ENCODE results near the gene GLMP.

The GLMP gene

GRCh38 chr1:156286061-156286460 lies 9.4 kb downstream of the GLMP start:
- DNase-seq (ENCODE audit: low read depth) = no peak

DNA sequence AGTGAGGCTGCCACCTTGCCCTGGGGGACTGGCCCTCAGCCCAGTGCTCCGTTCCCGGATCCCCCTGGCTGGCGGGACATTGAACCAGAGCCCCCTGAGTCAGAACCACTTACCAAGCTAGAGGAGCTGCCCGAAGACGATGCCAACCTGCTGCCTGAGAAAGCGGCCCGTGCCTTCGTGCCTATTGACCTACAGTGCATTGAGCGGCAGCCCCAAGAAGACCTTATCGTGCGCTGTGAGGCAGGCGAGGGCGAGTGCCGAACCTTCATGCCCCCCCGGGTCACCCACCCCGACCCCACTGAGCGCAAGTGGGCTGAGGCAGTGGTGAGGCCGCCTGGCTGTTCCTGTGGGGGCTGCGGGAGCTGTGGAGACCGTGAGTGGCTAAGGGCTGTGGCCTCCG lies 10.0 kb downstream of the GLMP start:
- no peak for DNase-seq (ENCODE audit: low read depth)

- DNase-seq (ENCODE audit: low read depth) = no peak
Measured at GRCh38 chr1:156284757-156285156, 10.7 kb downstream of the GLMP start.

GRCh38 chr1:156284112-156284511 lies 11.4 kb downstream of the GLMP start, which contains the start of gene TMEM79:
TMEM79 (plus strand) TSS chr1:156284325; CDS start chr1:156285227, 902 bp downstream.
- no peak for DNase-seq (ENCODE audit: low read depth)

DNA sequence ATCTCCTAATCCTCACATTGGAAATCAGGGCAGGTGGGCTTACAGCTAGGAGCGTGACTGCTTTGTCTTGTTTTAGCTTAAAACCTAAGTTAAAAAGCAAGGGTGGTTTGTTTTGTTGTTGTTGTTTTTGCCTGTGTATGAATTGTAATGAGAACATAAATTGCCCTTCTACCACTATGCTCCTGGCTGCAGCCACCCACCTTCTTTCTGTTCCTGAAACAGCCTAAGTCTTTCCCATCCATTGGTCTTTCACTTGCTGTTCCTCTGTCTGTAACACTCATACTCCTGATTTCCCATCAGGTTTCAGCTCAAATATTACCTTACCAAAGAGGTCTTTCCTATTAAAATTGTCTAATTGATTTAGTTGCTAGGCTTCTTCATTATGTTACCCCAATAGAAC lies 12.0 kb downstream of the GLMP start:
- no peak for DNase-seq (ENCODE audit: low read depth)

GRCh38 chr1:156282479-156283222 lies 12.8 kb downstream of the GLMP start, which contains the start of gene SMG5:
SMG5 (minus strand) TSS chr1:156282825; CDS start chr1:156282680, 145 bp downstream.
- DNase-seq (ENCODE audit: low read depth) = peak; percentile 99

GRCh38 chr1:156281693-156282478 lies 13.6 kb downstream of the GLMP start:
- no peak for DNase-seq (ENCODE audit: low read depth)

GRCh38 chr1:156281281-156281680 lies 14.2 kb downstream of the GLMP start:
- peak; percentile 31 for DNase-seq (ENCODE audit: low read depth)

DNA sequence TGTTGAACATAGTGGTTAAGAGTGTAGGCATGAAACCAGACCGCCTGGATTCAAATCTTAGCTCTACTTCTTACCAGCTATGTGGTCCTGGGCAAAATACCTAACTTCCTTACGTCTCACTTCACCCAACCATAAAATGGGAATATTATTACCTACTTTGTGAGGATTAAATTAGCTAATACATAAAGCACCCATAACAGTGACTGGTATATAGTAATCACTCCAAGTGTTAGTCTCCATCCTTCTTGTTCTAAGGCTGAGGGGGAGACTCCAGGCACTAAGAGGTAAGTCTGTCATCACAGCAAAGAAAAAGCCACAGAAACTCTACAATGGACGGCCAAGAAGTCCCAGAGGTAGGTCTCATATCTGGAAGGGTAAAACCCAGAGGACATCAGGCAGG lies 15.6 kb downstream of the GLMP start:
- DNase-seq (ENCODE audit: low read depth) = no peak

GRCh38 chr1:156276966-156277381 lies 18.5 kb downstream of the GLMP start:
- DNase-seq (ENCODE audit: low read depth) = peak; percentile 80

GRCh38 chr1:156276532-156276931 lies 18.9 kb downstream of the GLMP start:
- DNase-seq (ENCODE audit: low read depth) = peak; percentile 82

GRCh38 chr1:156270314-156270713 lies 25.2 kb downstream of the GLMP start:
- no peak for DNase-seq (ENCODE audit: low read depth)

- peak; percentile 85 for DNase-seq (ENCODE audit: low read depth)
Measured at GRCh38 chr1:156268336-156268735, 27.1 kb downstream of the GLMP start.

DNA sequence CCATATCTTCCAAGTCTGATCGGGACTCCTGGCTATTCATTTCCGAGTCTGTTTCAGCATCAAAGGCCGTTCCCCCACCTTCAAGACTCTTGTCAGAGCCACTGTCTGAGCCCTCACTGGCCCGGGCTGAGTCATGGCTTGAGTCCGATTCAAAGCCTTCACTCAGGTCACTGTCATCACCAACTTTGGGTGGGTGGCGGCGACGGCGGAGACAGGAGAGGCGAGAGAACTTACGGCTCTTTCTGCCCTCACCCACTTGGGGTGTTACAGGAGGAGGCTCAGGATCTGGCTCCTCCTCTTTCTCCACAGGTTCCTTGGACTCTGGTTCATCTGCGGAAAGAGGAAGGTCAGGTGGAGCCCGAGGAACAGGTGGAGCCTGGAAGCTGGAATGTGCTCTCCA lies 29.4 kb downstream of the GLMP start:
- no peak for DNase-seq (ENCODE audit: low read depth)

DNA sequence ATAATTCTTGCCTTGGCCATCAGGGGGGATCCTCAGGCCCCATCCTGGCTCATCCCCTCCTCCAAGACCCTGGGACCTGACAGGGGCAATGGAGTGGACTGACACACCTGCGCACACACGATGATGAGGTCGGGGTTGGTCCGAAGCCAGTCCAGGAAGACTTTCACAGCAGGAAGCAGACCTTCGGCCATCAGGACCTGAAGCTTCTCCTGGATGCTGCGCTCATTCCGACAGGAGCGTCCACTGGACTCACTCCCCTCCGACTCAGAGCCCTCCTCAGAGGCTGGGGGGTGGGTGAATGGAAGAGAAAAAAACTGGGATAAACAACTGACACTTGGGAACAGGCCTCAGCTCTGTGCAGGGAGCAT lies 32.2 kb downstream of the GLMP start:
- DNase-seq (ENCODE audit: low read depth) = no peak

DNA sequence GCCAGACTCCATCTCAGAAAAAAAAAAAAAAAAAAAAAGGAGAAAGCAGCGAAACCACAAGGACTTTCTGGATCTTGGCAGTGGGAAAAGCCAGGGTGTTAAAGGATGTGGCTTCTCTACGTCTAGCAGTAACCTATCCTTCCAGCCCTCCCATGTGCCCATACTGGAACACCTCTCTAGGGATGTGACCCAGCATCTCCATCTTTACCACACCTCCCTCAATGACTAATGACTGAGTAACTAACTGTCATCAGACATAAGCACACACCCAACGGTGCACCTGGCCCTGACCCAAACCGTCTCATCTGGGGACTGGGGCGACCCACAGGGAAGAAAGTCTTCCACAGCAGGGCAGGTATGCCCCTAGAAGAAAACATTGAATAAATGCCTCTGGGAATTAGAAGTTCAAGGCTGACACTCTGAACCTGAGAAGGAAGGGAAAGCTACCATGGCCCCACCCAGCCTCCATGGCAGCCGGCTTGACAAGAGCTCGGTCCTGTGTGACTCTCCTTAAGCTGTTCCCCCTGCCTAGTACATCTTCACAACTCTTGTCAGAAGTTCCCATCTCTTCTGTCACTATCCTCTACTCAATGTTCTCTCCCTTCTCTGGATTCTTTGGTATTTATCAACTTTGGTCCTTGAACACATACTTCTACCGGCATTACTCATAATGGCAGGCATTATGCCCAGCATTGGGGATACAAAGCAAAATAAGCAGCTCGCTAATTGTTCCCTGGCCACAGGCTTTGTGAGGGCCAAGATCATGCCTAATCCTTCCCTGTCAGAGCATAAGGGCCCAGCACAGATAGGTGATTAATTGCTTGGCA lies 32.8 kb downstream of the GLMP start:
- peak; percentile 45 for DNase-seq (ENCODE audit: low read depth)

GRCh38 chr1:156260896-156261295 lies 34.6 kb downstream of the GLMP start:
- no peak for DNase-seq (ENCODE audit: low read depth)

DNA sequence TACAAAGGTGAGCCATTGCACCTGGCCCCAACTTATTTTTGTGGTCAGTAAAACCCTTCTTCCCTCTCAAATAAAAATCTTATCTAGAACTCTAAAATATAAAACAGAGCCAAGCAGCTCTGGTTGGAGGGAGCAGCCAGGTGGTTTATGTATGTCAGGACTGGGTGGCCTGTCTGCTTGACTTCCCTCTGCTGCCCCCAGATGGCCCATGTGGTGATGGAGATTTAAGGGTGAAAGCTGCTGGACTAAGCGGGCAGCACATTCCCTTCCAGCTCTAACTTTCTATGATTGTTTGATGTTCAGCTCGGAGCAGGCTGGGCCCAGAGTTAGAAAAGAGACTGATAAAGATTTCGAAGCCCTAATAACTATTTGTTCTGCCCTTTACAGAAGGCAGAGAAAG lies 35.7 kb downstream of the GLMP start:
- no peak for DNase-seq (ENCODE audit: low read depth)

- no peak for DNase-seq (ENCODE audit: low read depth)
Measured at GRCh38 chr1:156258859-156259258, 36.6 kb downstream of the GLMP start.

DNA sequence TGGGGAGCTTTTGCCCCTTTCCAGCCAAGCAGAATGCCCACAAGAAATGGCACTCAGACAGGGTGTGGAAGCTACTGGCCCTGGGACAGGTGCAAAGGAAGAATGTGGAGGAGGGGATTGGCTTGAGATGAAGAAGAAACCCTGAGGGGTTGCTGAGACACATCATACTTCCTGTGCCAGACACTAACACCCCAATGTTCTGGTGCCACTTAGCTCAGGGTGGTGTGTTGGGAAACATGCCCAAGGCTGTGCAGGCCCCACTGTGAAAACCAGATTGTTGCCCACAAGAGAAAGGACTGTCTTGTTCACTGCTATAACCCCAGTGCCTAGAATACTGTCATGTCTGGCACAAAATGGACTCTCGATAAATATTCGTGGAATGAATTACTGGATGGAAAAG lies 37.8 kb downstream of the GLMP start:
- no peak for DNase-seq (ENCODE audit: low read depth)

DNA sequence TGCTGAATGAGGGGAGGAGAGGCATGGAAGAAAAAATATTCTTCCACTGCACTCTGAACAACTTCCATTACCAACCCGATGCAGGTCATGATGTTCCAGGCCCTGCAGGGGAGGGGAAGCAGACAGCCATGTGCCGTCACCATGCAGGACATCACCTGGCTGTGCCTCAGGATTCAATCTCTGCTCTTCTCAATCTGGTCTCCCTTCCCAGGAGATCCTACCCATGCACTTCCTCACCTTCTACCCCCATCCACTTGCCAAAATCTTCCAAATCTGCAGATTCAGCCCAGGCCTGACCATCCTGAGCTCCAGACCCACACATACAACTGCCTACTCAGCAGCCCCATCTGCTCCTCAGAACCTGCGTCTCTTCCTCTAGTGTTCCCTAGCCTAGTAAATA lies 41.8 kb downstream of the GLMP start:
- DNase-seq (ENCODE audit: low read depth) = no peak

DNA sequence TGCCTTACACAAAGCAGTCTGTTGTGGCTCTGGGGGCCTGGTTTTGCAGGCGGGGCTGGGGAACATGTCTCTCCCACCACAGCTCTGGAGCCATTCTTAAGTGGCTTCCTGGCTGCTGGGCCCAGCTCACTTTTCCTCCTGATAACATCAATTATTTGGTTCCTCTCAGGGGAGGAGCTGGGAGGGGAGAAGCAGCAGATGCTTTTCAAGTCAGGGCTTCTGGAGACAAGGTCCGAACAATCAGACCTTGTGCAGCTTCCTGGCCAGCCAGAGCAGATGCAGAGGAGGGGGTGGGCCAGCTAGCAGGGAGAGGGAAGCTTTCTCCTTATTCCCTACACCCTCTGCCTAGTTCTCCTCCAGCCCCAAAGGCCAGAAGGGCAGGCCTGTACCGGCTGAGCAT lies 44.0 kb downstream of the GLMP start:
- no peak for DNase-seq (ENCODE audit: low read depth)

- DNase-seq (ENCODE audit: low read depth) = no peak
Measured at GRCh38 chr1:156249593-156249992, 45.9 kb downstream of the GLMP start.

Data from amniotic epithelial cell (primary cell).